HUES6 (cell line): Measurements from ENCODE around the gene TTLL7.

Experiments
- H3K27ac ChIP-seq: 2 replicates; pipeline ENCODE4 v1.7.0; 2013; ENCODE audit warnings: low read depth, mild to moderate bottlenecking, low read length, inconsistent platforms
- H3K27me3 ChIP-seq: 2 replicates; pipeline ENCODE4 v1.6.1; 2013; ENCODE audit warnings: low read length; ENCODE audit not compliant: control insufficient read depth, insufficient read depth
- H3K36me3 ChIP-seq: 2 replicates; pipeline ENCODE4 v1.6.1; 2013; ENCODE audit warnings: low read length; ENCODE audit not compliant: control insufficient read depth, insufficient read depth
- H3K4me1 ChIP-seq: 2 replicates; pipeline ENCODE4 v1.6.1; 2013; ENCODE audit warnings: low read length; ENCODE audit not compliant: control insufficient read depth, insufficient read depth
- H3K4me3 ChIP-seq: 2 replicates; pipeline ENCODE4 v1.5.1; 2013; ENCODE audit warnings: low read depth, low read length
- H3K9ac ChIP-seq: one replicate; pipeline ENCODE4 v1.6.1; 2013; ENCODE audit warnings: mild to moderate bottlenecking, low read length
- H3K9me3 ChIP-seq: 2 replicates; pipeline ENCODE4 v1.6.1; 2013; ENCODE audit warnings: low read depth, low read length; ENCODE audit not compliant: control insufficient read depth, insufficient read depth

Gene TTLL7

GRCh38 chr1:84010136-84010535, 11.2 kb upstream of the TTLL7 start:
- Histone ChIP-seq H3K27me3 (peaks cover 34% of the 10 kb centered on the region), H3K36me3 (no peaks in the 10 kb centered on the region), H3K4me3 (no peak overlapping the region), H3K9me3 (no peaks in the 10 kb centered on the region), H3K9ac (no peak overlapping the region), H3K27ac (no peak overlapping the region), H3K4me1 (no peaks in the 10 kb centered on the region)

- Histone ChIP-seq H3K4me3 (no peak overlapping the region), H3K27ac (no peak overlapping the region), H3K27me3 (peaks cover 34% of the 10 kb centered on the region), H3K36me3 (no peaks in the 10 kb centered on the region), H3K9ac (no peak overlapping the region), H3K4me1 (no peaks in the 10 kb centered on the region), H3K9me3 (no peaks in the 10 kb centered on the region)
Measured at GRCh38 chr1:84008631-84009030, 9.7 kb upstream of the TTLL7 start.

GRCh38 chr1:84006591-84006990, 7.7 kb upstream of the TTLL7 start:
- Histone ChIP-seq H3K27ac (no peak overlapping the region), H3K9ac (no peak overlapping the region), H3K4me3 (no peak overlapping the region), H3K36me3 (no peaks in the 10 kb centered on the region), H3K27me3 (peaks cover 52% of the 10 kb centered on the region), H3K9me3 (no peaks in the 10 kb centered on the region), H3K4me1 (no peaks in the 10 kb centered on the region)

GRCh38 chr1:84001501-84001900, 2.6 kb upstream of the TTLL7 start:
- H3K4me1 ChIP-seq: no peaks in the 10 kb centered on the region
- H3K36me3 ChIP-seq: no peaks in the 10 kb centered on the region
- H3K27me3 ChIP-seq: peaks cover 80% of the 10 kb centered on the region
- no peaks in the 10 kb centered on the region for H3K9me3 ChIP-seq
- H3K27ac ChIP-seq: no peak overlapping the region
- no peak overlapping the region for H3K4me3 ChIP-seq
- H3K9ac ChIP-seq: no peak overlapping the region

GRCh38 chr1:84000954-84001495, 2.1 kb upstream of the TTLL7 start:
- Histone ChIP-seq H3K9ac (no peak overlapping the region), H3K27ac (no peak overlapping the region), H3K9me3 (no peaks in the 10 kb centered on the region), H3K27me3 (peaks cover 84% of the 10 kb centered on the region), H3K36me3 (no peaks in the 10 kb centered on the region), H3K4me3 (no peak overlapping the region), H3K4me1 (no peaks in the 10 kb centered on the region)

GRCh38 chr1:84000196-84000885, 1.4 kb upstream of the TTLL7 start:
- no peak overlapping the region for H3K4me3 ChIP-seq
- no peaks in the 10 kb centered on the region for H3K4me1 ChIP-seq
- H3K9me3 ChIP-seq: no peaks in the 10 kb centered on the region
- H3K9ac ChIP-seq: no peak overlapping the region
- no peaks in the 10 kb centered on the region for H3K36me3 ChIP-seq
- peaks cover 83% of the 10 kb centered on the region for H3K27me3 ChIP-seq
- H3K27ac ChIP-seq: no peak overlapping the region

GRCh38 chr1:83999316-83999819, 436 bp upstream of the TTLL7 start:
- no peaks in the 10 kb centered on the region for H3K4me1 ChIP-seq
- peak overlapping the region; percentile 95; the same call in 1 of the 2 replicates for H3K27ac ChIP-seq
- H3K27me3 ChIP-seq: peaks cover 78% of the 10 kb centered on the region
- H3K36me3 ChIP-seq: no peaks in the 10 kb centered on the region
- peak overlapping the region; percentile 99 for H3K9ac ChIP-seq
- peak overlapping the region; percentile 92 for H3K4me3 ChIP-seq
- H3K9me3 ChIP-seq: no peaks in the 10 kb centered on the region

- Histone ChIP-seq H3K4me1 (no peaks in the 10 kb centered on the region), H3K9me3 (no peaks in the 10 kb centered on the region), H3K9ac (no peak overlapping the region), H3K27me3 (peaks cover 69% of the 10 kb centered on the region), H3K4me3 (peak overlapping the region; percentile 92), H3K27ac (no peak overlapping the region), H3K36me3 (no peaks in the 10 kb centered on the region)
Measured at GRCh38 chr1:83998205-83998497, 781 bp downstream of the TTLL7 start.

GRCh38 chr1:83997631-83998030, 1.3 kb downstream of the TTLL7 start:
- no peaks in the 10 kb centered on the region for H3K36me3 ChIP-seq
- H3K9ac ChIP-seq: no peak overlapping the region
- no peak overlapping the region for H3K27ac ChIP-seq
- H3K27me3 ChIP-seq: peaks cover 66% of the 10 kb centered on the region
- no peak overlapping the region for H3K4me3 ChIP-seq
- H3K4me1 ChIP-seq: no peaks in the 10 kb centered on the region
- H3K9me3 ChIP-seq: no peaks in the 10 kb centered on the region

GRCh38 chr1:83996621-83997020, 2.3 kb downstream of the TTLL7 start:
- no peak overlapping the region for H3K27ac ChIP-seq
- H3K4me3 ChIP-seq: no peak overlapping the region
- H3K36me3 ChIP-seq: no peaks in the 10 kb centered on the region
- H3K4me1 ChIP-seq: no peaks in the 10 kb centered on the region
- no peaks in the 10 kb centered on the region for H3K9me3 ChIP-seq
- H3K9ac ChIP-seq: no peak overlapping the region
- H3K27me3 ChIP-seq: peaks cover 56% of the 10 kb centered on the region

- H3K27ac ChIP-seq: no peak overlapping the region
Measured at GRCh38 chr1:83996191-83996590, 2.7 kb downstream of the TTLL7 start.

More at GRCh38 chr1:83996191-83996590, 2.7 kb downstream of the TTLL7 start:
- Histone ChIP-seq H3K9me3 (no peaks in the 10 kb centered on the region), H3K4me1 (no peaks in the 10 kb centered on the region), H3K27me3 (peaks cover 51% of the 10 kb centered on the region), H3K36me3 (no peaks in the 10 kb centered on the region), H3K9ac (no peak overlapping the region), H3K4me3 (no peak overlapping the region)
